Muscle layer of colon (tissue), 2 donors: ENCODE data around the gene ACTR5.

Experiments used
- H3K27ac ChIP-seq: one replicate; pipeline ENCODE4 v1.7.0; 2013; ENCODE audit warnings: low read depth, mild to moderate bottlenecking, low read length, moderate library complexity
- H3K27me3 ChIP-seq, 2 donors: one replicate each; pipeline ENCODE4 v1.7.0; 2013; ENCODE audit warnings: low read length in 2 of 2, mild to moderate bottlenecking in 2 of 2; ENCODE audit not compliant: insufficient read depth in 2 of 2, control insufficient read depth in 1 of 2
- H3K36me3 ChIP-seq: one replicate; pipeline ENCODE4 v1.7.0; 2013; ENCODE audit warnings: mild to moderate bottlenecking, low read length; ENCODE audit not compliant: insufficient read depth
- H3K4me1 ChIP-seq: one replicate; pipeline ENCODE4 v1.7.0; 2013; ENCODE audit warnings: mild to moderate bottlenecking, low read length; ENCODE audit not compliant: insufficient read depth
- H3K4me3 ChIP-seq, 2 donors: one replicate each; pipeline ENCODE4 v1.7.0; 2013; ENCODE audit warnings: low read length in 2 of 2, low read depth in 1 of 2, mild to moderate bottlenecking in 1 of 2, moderate library complexity in 1 of 2
- H3K9ac ChIP-seq: one replicate; pipeline ENCODE4 v1.7.0; 2013; ENCODE audit warnings: low read length
- H3K9me3 ChIP-seq: one replicate; pipeline ENCODE4 v1.7.0; 2013; ENCODE audit warnings: mild to moderate bottlenecking, low read length
- donor health status: abdominal sarcoma.
- donor health status: Adenocarcinoma of cecum.

Gene ACTR5

DNA sequence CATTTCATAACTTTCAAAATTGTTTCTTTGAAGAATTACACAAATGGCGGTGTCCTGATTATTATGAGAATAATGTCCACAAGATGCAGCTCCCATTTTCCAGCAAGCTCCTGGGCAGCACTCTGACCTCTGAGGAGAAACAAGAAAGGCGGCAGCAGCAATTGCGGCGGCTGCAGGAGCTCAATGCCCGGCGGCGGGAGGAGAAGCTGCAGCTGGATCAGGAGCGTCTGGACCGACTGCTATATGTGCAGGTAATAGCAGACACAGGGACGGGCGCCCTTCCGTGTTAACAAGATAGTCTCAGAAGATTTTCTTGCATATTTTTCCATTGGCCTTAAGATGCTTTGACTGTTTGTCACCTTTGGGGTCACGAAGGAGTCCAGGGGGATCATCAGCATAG is 6.7 kb downstream of the ACTR5 start:
- Histone ChIP-seq H3K4me3 (no peak overlapping the region), H3K9me3 (no peaks in the 10 kb centered on the region), H3K36me3 (peaks cover 53% of the 10 kb centered on the region), H3K27ac (no peak overlapping the region), H3K9ac (no peak overlapping the region), H3K27me3 (no peaks in the 10 kb centered on the region), H3K4me1 (no peaks in the 10 kb centered on the region)

DNA sequence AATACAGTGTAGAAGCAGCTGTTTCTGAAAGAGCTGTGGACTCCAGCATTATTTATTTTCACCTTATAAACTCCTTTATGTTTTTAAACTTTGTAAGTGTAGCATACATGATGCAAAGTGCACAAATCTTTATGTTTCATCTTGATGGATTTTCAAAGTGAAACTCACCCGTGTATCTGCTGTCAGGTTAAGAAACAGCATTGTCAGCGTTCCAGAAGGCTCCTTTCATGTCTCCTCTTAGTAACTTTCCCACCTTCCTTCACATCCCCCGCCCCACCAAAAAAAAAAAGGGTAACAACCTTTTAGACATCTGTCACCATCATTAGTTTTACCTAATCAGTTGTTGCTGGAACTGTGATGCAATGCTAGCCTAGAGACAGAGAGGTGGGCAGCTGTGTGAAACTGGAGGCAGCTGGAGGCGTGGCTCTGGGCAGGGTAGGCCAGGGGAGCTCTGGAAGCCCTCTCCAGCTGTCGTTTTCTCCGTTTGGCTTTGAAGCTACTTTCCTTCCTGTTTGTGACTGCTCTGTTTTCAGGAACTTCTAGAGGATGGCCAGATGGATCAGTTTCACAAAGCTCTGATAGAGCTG is 7.2 kb downstream of the ACTR5 start:
- no peaks in the 10 kb centered on the region for H3K27me3 ChIP-seq
- no peak overlapping the region for H3K9ac ChIP-seq
- H3K36me3 ChIP-seq = peaks cover 57% of the 10 kb centered on the region
- no peaks in the 10 kb centered on the region for H3K9me3 ChIP-seq
- no peak overlapping the region for H3K4me3 ChIP-seq
- no peaks in the 10 kb centered on the region for H3K4me1 ChIP-seq
- no peak overlapping the region for H3K27ac ChIP-seq

DNA sequence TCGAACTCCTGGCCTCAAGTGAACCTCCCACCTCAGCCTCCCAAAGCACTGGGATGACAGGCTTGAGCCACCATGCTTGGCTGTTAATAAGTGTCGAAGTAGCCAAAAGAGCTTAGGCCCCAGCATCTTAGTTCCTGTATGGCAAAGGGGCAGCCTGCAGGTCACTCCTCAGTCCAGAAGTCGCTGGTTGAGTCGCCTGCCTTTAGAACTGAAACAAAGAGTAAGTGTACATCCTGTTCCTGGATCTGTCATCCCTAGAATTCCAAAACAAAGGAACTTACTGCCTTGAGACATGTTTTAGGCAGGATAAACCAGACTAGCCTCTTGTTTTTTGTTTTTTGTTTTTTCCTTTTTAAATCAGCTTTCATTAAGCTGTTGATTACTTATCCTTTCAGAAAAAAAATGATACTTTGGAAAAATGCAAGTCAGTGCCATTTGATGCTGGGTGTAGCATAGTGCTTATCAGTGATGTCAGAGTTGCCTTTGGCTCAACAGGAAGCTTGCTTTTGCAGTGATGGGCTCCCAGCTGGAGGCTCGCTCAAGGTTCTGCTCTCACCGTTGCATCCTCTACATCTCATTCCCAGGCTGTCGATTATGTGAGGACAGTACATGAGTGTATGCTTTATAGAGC is 9.0 kb downstream of the ACTR5 start:
- Histone ChIP-seq H3K36me3 (peaks cover 67% of the 10 kb centered on the region), H3K9me3 (no peaks in the 10 kb centered on the region), H3K27ac (no peak overlapping the region), H3K9ac (no peak overlapping the region), H3K4me1 (no peaks in the 10 kb centered on the region), H3K4me3 (no peak overlapping the region), H3K27me3 (no peaks in the 10 kb centered on the region)

DNA sequence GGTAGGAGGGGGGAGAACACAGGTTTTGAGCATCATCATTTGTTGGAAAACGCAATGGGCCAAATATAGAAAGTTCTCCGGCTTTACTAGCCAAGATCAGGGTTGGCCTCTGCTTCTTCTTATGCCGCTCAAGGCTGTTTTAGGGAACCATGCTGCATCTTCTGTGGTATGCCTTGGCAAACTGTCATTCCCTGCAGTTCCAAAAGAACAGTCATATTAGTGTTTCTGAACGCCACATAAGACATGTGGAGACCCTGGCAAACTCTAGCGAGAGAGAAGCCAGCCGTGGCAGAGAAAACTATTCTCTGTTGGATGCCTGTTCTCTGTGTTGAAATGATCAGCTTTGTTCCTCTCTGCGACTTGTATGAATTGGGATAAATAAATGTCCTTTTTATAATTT is 10.8 kb downstream of the ACTR5 start:
- Histone ChIP-seq H3K9ac (no peak overlapping the region), H3K4me1 (no peaks in the 10 kb centered on the region), H3K4me3 (no peak overlapping the region), H3K9me3 (no peaks in the 10 kb centered on the region), H3K27ac (no peak overlapping the region), H3K36me3 (peaks cover 72% of the 10 kb centered on the region), H3K27me3 (no peaks in the 10 kb centered on the region)

DNA sequence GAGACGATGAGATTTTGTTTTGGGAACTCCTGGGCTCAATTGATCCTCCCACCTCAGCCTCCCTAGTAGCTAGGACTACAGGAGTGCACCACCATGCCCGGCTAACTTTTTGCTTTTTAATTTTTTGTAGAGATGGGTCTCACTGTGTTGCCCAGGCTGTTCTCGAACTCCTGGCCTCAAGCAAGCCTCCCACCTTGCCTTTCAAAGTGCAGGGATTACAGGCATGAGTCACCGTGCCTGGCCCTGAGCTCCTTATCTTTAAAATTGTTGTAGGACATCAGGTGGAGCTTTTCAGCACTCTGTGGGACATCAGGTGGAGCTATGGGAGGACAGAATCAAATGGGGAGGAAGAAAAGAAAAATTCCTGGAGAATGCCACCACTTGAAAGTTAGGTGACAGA is 12.7 kb downstream of the ACTR5 start:
- H3K9ac ChIP-seq = no peak overlapping the region
- no peaks in the 10 kb centered on the region for H3K4me1 ChIP-seq
- H3K27me3 ChIP-seq = no peaks in the 10 kb centered on the region
- H3K36me3 ChIP-seq = peaks cover 79% of the 10 kb centered on the region
- H3K9me3 ChIP-seq = no peaks in the 10 kb centered on the region
- no peak overlapping the region for H3K4me3 ChIP-seq
- H3K27ac ChIP-seq = no peak overlapping the region

DNA sequence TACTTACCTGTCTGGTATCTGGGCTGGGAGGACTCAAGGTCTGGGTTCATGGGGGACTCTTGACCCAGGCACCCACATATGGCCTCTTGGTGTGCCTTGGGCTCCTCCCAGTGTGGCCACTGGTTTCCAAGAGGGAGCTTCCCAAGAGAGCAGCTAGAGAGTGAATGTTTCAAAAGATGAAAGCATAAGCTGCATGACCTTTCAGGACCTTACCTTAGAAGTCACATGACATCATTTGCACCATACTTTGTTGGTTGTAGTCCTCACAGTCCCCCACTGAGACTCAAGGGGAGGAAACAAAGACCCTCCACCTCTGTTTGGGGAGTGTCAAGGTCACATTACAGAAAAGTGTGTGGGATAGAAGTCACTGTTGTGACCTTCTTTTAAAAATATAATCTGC is 13.9 kb downstream of the ACTR5 start:
- Histone ChIP-seq H3K4me1 (no peaks in the 10 kb centered on the region), H3K4me3 (no peak overlapping the region), H3K9me3 (no peaks in the 10 kb centered on the region), H3K36me3 (peaks cover 78% of the 10 kb centered on the region), H3K27ac (no peak overlapping the region), H3K9ac (no peak overlapping the region), H3K27me3 (no peaks in the 10 kb centered on the region)

DNA sequence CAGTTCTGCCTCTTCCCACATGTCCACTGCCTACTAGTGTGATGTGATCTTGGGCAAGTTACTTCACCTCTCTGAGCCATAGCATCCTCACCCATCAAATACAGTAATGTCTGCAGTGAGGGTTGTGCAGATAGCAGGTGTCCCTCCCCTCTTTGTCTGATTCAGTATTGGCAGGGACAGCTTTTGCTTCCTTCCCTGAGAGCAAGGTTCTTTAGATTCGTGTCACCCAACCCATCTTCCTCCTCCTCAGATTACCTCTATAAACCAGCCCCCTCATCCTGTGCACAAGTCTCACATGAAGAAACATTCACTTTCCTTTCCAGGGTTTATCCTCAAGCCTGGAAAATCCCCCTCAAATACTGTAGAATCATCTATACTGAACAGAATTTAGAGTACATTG is 15.4 kb downstream of the ACTR5 start:
- no peak overlapping the region for H3K9ac ChIP-seq
- H3K27ac ChIP-seq = no peak overlapping the region
- H3K4me1 ChIP-seq = no peaks in the 10 kb centered on the region
- H3K4me3 ChIP-seq = no peak overlapping the region
- H3K9me3 ChIP-seq = no peaks in the 10 kb centered on the region
- H3K27me3 ChIP-seq = no peaks in the 10 kb centered on the region
- peaks cover 83% of the 10 kb centered on the region for H3K36me3 ChIP-seq

DNA sequence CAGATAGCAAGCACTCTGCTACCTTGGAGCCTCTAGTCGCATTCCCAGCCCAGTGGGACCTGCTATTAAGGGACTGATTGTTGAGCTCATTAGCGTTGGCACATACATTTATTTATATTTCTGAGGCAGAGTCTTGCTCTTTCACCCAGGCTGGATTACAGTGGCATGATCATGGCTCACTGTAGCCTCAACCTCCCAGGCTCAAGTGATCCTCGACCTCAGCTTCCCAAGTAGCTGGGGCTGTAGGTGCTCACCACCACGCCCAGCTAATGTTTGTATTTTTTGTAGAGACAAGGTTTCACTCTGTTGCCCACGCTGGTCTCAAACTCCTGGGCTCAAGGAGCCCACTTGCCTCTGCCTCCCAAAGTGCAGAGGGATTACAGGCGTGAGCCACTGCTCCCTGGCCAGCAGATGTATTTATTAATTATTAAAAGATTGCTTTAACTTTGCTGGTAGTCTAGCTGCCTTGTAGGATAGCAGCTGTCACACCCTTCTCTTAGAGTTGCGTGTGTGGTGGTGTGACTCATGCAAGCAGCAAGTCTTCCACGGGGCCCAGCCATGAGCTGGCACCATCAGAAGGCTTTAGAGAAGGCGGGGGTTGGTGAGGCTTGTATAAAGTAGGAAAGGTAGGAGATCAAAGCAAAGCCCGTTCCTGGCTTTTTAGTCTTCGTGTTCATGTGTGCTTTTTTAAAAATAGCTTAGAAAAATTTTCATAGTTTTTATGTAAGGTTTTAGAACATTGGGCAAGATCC is 16.5 kb downstream of the ACTR5 start:
- Histone ChIP-seq H3K9ac (no peak overlapping the region), H3K4me3 (no peak overlapping the region), H3K27ac (no peak overlapping the region), H3K27me3 (no peaks in the 10 kb centered on the region), H3K9me3 (no peaks in the 10 kb centered on the region), H3K4me1 (no peaks in the 10 kb centered on the region), H3K36me3 (peaks cover 74% of the 10 kb centered on the region)

DNA sequence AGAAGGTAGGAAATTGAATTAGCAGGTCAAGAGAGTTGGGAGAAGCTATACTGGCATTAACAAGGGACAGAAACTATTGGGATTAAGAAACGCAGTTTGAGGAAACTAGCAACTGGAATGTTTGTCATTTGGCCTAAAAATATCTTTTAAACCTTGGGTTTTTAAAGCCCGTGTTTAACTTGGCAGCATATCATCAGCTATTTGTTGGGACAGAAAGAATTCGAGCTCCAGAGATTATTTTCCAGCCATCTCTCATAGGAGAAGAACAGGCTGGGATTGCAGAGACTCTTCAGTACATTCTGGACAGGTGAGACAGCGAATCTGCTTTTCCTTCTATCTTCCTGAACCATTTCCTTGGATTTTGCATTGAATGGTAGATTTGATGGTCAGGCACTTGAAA is 17.8 kb downstream of the ACTR5 start:
- Histone ChIP-seq H3K36me3 (peaks cover 62% of the 10 kb centered on the region), H3K4me1 (no peaks in the 10 kb centered on the region), H3K9ac (no peak overlapping the region), H3K4me3 (no peak overlapping the region), H3K27ac (no peak overlapping the region), H3K9me3 (no peaks in the 10 kb centered on the region), H3K27me3 (no peaks in the 10 kb centered on the region)

DNA sequence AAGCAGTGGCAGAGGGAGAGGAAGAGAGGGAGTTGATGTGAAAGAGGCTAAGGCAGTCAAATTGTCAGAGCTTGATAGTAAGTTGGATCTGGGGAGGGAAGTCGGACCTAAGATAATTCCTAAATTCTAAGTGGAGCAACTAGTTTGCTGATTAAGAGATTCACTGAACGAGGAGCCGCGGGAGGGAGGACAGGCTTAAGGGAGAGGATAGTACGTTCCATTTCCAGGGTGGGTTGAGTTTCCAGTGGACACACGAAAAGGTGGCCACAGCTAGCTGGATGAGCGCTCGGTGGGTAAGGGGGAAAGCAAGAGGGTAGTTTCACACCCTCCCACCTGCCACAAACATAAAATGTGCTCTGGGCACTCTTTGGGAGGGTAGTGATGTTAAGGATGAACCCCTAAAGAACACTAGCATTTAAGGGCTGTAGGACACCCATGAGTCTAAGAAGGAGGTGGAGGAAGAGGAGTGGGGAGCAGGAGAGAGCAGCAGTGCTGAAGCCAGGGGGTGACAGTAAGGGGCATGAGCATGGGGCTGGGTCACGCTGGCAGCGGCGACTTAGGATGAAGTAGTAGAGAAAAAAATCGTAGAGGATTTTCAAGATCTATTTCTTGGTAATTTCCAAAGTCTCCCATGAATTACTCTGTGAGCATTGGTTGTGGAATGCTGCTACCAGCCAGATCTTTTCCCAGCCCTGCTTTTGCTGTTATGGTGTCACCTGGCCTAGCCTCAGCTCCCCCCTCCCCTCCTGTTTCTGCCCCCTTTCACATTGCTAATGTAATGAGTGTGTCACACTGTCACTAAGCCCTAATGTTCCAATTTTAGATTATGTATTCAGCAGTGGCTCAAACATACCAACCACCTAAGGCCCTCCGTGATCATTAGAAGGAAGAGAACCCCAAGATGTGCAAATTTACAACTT is 21.4 kb downstream of the ACTR5 start:
- Histone ChIP-seq H3K9ac (no peak overlapping the region), H3K9me3 (no peaks in the 10 kb centered on the region), H3K36me3 (peaks cover 56% of the 10 kb centered on the region), H3K4me3 (no peak overlapping the region), H3K4me1 (no peaks in the 10 kb centered on the region), H3K27ac (no peak overlapping the region), H3K27me3 (no peaks in the 10 kb centered on the region)

DNA sequence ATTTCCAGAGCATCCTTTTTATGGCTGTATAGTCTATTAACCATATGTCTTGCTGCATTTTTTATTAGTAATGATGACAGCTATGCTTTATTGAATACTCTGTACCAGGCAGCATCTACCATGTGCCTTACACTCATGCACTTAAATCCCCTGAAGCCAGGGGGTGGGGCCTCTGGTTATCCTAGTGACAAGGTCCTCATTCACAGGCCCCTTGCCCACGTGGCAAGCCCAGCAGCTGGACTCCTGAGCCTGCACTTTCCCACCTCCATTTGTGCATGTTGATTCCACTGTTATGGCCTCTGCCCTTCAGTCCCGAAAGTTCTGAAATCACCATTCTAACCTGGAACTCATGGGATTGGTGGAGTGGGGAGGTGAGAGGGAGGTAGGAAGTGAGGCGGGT is 22.3 kb downstream of the ACTR5 start:
- H3K36me3 ChIP-seq = peaks cover 47% of the 10 kb centered on the region

More for the DNA sequence above, 22.3 kb downstream of the ACTR5 start:
- Histone ChIP-seq H3K27ac (no peak overlapping the region), H3K27me3 (no peaks in the 10 kb centered on the region), H3K9ac (no peak overlapping the region), H3K9me3 (no peaks in the 10 kb centered on the region), H3K4me3 (no peak overlapping the region), H3K4me1 (no peaks in the 10 kb centered on the region)
